ENCODE results near the gene HCFC1.

HCFC1 gene

DNA sequence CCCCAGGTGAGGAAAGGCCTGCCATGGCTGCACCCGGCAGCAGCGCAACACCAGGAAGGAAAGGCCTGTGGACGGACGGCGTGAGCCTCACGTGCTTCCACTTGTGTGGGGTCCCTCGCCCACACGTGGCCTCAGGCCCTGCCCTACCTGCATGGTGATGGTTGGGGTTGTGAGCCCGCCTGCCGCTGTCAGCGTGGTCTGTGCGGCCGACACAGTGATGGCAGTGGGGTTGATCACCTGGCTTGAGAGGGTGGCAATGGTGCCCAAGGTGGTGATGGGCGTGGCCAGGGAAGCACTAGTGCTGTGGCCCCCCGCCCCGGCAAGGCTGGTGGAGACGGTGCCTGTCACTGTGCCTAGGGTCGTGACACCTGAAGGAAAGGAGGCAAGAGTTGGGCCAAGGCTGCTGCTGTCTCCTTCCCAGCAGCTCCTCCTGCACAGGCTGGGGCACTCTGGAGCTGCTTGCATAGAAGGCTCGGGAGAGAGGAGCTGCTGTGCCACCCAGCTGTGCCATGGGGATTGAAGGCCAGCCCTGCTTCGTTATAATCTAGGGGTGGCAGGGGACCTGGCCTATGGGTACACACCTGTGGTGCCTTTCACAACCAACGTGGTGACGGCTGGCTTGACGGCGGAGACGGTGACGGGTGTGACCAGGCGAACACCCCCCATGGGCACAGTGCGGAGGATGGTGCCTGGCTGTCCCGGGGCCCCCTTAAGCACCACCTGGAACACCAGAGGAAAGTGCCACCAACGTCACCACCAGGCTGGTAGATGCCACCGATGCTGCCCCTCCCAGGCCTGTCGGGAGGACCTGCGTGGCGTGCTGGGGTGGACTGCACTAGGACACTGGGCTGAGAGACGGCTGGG lies 15.3 kb downstream of the HCFC1 start:
- no peak for DNase-seq

DNA sequence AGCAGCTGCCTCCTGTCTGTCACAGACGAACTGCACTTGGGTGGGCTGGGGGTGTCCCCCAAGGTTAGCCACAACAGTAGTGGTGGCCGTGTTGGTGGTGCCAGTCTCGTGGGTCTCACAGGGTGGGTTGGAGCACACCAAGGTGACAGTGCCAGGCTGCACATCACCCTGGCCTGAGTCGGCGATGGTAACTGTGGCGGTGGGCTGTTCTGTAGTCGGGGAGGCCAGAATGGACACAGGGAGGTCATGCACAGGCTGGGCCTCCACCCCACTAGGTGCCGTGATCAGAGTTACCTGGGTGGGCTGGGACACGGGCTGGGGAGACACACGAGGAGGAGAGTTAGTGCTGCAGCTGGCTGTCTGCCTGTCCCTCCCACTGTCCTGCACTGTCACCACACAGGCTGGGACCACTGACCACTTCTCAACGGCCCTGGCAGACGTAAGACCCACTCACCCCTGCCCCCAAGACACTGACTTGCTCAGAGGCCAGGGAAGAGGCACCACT lies 16.3 kb downstream of the HCFC1 start:
- DNase-seq, result no peak

DNA sequence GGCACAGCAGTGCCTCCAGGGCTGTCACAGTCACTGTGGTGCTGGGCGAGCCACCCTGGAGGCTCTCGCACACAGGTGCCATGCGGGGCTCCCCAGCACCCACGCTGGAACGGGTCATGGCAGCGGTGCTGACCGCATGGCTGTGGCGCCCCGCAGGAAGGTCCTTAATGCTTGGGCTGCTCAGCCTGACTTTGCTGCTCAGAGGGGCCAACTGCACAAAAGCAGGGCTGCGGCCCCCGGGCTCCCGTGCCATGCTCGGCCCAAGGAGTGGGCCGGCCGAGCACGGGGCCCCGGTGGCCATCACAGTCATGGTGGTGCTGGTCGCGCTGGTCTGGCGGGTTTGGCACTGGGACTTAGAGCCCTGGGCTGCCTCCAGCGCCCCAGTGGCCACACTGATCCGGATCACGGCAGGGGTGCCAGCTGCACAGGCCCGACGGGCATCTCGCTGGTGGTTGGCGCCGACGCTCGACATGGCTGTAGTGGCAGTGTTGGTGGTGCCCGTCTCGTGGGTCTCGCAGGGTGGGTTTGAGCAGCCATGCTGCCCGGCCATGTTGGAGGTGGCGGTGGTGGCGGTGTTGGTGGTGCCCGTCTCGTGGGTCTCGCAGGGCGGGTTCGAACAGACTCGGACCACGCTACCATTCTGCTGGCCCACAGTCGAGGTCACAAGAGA lies 16.9 kb downstream of the HCFC1 start:
- DNase-seq, result no peak

DNA sequence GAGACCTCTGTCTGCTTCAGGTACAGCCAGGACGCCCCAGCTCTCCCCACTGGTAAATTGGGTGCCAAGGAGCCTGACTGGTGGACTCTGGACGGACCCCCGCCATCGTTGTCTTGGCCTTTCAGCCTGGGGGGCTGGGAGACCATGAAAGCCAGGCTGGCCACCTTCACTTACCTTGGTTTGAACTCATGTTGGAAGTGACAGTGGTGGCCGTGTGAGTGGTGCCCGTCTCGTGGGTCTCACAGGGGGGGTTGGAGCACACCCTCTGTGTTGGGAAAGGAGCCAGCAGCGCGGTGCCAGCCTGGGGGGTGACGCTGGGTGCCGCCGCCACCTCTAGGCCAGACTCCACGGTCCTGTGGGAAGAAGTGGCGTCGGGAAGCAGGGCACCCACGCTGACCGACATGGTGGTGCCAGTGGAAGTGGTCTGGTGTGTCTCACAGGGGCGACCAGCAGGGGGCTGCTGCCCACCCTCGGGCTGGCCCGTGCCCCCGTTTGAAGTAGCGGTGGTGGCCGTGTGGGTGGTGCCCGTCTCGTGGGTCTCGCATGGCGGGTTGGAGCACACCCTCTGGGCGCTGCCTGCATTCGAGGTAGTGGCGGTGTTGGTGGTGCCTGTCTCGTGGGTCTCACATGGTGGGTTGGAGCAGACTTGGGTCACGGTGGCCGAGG lies 17.6 kb downstream of the HCFC1 start:
- no peak for DNase-seq

DNA sequence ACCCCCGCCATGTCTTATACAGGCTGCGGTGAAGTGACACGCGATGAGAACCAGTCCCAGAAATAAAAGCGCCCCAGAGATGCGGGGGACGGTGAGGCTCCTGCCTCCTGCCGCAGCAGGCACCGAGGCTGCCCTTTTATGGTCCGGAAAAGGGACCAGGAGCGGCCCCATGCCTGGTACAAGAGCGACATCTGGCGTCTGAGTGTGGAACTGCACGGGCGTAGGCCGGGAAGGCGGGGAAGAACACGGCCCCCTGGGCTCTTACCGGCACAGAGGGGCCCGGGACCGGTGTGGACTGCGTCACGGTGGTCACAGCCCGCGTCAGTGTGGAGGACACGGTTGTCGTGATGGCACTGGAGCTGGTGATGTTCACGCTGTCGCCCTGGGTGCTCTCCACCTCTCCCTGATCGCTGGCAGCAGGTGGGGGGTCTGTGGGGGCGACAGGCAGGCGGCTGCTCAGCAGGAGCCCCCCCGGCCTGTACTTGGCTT lies 18.2 kb downstream of the HCFC1 start:
- peak; percentile 36 to 52 for DNase-seq

DNA sequence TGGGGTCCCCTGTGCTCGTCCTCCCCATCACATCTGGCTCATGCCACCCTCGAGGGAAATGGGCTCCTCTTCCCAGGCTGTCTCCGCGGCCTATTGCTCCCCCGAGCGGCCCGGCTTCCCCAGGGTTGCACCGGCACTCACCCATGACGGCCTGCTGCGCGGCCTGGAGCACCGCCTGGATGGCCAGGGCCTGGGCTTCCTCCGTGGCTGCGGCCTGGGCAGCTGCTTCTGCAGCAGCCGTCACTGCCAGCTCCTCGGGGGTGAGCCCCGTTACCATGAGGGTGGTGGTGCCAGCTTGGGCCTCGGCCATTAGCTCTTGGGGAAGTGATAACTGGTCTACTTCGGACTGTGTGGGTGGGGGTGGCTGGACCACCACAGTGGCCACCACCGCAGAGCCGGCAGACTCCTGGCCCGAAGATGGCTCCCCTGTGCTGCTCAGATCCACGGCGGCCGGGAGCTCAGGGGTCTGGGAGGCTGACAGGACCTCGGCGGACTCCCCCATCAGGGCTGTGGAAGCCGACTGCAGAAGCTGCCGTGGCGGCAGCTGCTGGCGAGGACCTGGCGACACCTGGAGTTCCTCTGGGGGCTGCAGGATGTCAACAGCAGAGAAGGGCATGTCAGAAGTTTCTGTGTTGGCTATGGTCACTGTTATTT lies 19.1 kb downstream of the HCFC1 start:
- DNase-seq, result no peak

DNA sequence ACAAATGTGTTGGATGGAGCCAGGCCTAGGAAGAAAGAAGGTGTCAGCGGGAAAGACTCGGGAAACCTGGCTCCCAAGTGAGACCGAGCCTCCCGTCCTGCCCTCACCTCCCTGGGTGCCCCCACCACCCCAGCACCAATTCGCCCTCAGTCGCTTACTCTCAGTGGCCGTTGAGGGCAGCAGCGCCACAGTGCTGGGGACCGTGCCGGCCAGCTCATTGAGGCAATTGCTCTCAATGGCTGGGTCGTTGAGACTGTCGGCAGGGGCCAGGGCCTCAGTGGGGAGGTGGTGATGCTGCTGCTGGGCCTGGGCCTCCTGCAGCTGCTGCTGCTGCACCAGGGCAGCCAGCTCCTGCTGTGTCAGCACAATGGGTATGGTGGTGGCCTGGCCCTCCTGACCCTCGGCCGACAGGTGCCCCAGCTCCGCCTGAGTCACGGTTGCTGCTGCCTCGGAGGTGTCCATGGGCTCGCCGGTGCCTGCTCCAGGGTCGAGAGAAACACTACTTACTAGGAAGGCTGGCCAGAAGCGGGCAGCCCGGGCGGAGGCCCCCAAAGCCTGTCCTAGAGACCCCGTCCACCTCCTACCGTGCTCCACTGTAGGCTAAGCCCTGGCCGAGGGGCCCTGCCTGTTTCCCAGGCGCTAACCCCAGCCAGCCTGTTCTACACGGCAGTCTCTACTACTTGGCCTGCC lies 19.8 kb downstream of the HCFC1 start:
- no peak for DNase-seq

DNA sequence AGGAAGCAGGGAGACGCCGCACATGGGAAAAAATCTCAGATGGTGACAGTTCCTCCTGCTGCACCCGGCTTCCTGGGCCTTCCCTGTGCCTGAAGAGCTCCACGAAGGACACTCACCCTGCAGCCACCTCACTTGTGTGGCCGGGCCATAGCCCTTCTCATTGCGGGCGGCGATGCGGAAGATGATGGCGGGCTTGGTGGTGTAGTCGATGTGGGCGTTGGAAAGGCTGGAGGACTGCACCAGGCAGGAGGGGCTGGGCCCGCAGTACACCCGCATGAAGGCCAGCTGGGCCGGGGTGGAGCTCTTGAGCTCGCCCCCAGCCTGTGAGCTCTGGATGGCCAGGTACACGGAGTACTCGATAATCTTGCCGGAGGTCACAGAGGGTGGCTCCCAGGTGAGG lies 21.5 kb downstream of the HCFC1 start:
- no peak for DNase-seq

DNA sequence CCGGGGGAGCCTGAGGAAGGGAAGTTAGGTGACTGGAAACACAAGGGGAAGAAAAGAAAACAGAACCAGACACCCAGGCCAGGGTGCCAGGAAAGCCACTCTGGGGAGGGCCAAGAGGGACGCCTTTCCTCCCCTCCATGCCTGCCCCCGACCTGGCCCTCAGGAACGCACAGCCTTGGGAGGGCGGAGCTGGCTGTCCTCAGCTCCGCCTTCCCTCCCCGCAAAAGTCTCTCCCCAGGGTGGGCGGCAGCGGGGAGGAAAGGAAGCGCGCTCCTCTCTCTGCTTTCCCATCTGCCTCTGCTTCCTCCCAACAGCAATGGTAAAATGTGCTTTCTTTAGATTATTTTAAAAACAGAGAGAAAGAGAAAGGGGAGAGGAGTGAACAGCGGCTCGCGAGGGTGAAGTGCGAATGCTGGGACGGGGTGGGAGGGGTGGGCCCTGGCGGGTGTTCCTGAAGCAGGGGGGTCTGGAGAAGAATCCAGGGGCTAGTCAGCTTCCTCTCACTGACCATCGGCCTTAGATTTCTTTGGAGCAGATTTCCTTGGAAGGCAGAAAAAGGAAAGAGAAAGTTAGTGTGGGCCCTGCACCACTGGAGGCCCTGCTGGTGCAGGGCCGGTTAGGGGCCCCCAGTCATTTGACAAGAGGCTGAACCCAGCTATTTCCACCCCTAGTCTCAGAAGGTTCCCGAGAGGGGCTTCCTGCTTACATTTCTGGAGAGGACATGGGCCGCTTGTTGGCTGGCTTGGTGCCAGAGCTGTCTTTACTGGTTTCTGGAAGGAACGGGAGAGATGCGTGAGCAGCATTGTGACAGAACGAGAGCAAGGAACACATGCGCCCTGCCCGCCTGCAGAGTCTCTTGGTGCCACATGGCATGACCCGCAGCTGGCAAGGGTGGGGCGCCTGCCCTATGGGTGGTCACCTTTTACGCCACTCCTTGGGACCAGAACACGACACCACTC lies 22.5 kb downstream of the HCFC1 start:
- no peak for DNase-seq

DNA sequence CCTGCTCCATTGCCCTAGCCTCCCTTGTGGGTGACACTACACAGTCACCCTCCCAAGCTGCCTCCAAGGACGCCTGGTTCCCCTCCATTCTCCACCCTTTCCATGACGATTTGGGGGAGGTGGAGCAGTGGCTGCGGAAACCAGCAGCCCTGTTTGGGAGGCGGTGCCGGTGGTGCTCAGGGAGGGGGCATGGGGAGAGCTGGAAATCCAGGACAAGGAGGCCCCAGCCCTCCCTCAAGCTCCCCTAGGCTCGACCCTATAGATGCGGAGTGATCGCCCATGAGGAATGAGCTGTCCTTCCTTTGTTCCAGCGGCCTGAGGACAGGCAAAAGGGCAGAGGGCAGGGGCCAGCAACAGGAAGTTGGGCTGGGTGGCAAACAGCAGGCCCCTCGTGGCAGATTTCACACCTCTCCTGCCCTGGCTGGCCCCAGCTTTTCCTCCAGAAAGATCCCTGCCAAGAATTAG lies 23.6 kb downstream of the HCFC1 start:
- DNase-seq, result no peak

DNA sequence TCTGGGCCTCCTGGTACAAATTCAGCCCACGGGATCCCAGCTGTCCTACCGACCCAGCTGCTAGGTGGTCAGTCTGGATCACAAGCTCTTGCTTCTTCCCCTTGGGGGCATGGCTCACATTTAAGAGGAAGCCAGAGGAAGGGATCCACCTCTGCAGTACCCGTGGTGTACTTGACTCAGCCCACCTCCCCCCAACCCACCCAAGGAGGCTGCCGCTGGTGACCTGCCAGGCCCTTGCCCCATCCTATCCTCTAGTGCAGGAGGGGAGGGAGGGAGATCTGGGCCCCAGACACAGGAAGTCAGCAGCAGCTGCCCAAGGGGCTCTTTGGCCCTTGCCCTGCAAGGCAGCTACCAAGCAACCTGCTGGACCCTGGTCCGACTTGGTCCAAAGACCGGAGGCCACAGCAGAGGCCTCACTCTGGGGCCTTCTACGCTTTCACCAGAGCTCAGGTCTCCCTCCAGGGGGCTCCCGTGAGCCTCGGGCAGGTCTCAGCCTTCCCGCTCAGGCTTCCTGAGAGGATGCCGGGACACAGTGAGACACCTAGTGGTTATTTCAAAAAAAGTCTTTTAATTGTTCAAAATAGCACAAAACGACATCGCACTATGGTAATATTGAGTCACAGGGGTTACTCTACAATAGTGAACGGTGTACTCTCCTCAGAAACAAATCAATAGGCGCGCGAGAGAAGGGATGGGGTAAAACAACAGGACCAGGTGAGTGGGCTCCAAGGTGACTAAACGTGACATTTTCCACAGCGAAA lies 24.4 kb downstream of the HCFC1 start:
- DNase-seq, result peak; percentile 14 to 58

DNA sequence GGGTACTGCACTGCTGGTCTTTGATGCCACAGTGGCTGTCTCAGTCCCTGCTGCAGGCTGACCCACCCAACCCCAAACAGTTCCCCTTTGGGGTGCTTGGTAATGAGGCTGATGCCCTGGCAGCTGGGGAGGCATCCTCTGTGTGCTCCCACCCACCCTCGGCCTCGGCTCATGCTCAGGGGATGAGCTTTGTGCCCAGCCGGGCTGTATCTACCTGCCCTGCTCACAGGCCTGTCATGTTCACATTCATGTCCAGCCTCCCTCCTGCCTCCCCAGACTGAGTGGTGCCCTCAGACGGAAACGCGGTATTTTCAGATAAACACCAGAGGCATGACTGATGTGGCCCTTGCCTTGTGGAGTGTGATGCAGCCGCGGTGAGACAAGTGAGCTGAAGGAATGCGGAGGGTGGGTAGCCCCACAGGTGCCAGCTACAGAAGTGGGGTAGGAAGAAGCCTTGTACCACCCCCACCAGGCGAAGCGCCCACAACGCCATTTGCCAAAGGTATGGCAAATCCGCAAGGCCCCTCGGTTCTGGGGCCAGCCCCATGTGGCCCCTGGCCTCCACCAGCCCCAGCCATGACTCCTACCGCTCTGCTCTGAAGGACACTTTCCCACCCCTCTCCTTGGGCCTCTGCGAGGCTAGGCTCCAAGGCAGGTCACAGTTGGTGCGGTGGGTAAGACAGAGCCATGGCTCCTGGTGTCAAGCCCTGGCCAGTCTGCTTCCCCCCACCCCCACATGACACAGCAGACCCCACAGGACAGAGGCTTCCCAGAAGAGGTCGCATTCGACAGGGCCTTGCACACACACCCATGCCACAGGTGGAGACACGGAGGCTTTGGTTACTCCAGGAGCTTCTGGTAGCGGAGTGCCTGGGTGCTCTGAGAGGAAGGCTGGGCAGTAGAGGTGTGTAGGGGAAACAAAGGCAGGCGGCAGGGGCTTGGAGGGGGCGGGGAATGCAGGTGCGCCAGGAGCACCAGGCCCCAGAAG lies 25.4 kb downstream of the HCFC1 start:
- no peak for DNase-seq

DNA sequence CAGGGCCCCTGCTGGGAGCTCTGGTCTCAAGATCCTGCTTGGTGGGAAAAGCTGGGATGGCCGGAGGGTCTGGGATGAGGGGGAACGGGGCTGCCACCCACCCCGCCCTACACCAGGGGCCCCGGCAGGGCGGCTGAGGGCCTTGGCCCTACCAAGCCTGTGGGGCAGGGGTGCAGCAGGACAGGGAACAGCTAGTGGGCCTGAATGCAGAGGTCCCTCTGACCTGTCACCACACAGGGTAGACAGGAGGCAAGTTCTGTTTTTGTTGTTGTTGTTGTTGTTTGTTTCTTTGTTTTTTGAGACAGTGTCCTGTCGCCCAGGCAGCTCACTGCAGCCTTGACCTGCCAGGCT lies 26.8 kb downstream of the HCFC1 start:
- no peak for DNase-seq

DNA sequence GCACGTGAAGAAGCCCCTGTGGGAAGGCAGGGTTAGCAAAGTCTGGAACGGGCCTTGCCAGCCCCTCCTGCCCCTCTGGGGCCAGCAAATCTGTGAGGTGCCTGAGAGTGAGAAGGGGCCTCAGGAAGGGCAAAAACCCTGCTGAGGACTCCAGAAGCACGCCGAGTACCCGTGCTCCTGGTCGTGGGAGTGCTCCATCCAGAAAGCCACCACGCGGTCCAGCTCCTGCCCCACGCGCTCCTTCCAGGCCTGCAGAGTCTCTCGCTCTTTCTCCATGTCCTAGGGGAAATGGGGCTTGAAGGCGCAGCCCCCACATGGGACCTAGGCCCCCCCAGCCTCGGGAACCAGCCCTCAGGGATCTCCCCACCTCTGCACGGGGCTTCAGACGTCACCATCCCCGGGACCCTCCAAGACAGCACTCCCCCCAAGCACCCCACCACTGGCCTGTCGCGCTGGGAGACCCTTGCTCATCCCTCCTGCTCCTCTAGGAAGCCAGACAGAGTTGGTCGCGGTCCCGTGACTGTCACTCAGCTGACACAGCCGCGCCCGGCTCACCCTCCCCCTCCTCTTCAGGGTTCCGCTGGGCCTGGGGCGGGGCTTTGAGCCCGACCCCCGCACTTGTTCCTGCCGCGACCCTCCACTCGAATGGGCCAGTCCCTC lies 27.3 kb downstream of the HCFC1 start, which contains the start of gene RENBP:
Gene RENBP, minus strand, starts transcription at position 504 of the 660 bp plus-strand sequence. Its CDS starts 33 bp downstream, at position 471.
- DNase-seq, result no peak

DNA sequence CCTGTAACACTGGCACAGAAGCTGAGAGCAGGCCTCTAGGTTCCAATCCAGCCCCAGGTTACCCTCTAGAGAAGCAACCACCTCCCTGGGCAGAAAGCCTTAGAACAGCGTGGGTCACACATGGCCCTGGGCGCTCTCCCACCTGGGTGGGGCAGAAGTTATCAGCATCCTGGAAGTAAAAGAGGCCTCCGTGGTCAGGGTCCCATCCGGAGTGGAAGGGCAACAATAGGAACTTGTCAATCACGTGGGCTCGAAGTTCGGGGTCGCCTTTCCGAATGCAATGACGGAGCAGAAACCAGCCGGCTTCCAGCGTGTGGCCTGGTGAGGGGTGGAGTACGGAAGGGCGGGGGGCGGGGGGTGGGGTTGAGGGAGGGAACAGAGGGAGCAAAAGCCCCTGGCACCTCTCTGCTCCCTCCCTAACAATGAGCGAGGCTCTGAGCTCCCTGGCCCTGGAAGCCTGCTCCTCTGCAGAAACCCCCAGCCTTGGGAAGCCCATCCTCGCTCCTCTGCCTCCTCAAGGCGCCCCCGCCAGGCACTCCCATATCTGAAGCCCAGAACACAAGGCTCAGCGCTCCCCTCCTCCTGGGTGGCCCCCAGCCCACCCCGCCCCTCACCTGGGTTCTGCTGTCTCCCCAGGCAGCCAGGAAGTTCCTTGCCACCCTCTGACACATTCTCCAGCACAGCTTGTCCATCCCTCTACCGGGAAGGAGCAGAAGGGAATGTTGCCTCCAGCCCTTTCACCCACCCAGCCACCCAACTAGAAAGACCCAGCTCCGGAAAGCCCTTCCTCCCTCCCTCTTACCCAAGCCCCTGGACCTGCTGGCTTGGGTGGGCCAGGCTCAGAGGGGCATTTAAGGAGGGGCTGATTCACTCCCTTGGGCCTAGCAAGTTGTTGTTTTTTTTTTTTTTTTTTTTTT lies 30.0 kb downstream of the HCFC1 start:
- no peak for DNase-seq

DNA sequence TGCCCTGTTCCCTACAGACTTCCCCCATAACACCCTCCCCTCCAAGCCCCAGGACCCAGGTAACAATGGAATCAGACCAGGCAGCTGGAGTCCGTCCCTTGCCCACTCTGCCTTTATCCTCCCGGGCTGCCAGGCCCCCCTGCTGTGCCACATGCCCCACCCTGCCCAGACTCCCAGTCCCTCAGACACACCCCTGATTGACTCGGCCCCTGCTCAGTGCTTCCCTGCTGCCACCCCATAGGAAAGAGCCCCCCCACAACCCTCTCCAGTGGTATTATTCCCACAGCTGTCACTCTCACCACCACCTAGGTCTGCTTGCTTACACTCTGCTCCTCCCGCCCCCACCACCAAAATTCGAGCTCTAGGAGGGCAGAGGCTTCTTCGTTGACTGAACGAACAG lies 32.0 kb downstream of the HCFC1 start:
- no peak for DNase-seq

DNA sequence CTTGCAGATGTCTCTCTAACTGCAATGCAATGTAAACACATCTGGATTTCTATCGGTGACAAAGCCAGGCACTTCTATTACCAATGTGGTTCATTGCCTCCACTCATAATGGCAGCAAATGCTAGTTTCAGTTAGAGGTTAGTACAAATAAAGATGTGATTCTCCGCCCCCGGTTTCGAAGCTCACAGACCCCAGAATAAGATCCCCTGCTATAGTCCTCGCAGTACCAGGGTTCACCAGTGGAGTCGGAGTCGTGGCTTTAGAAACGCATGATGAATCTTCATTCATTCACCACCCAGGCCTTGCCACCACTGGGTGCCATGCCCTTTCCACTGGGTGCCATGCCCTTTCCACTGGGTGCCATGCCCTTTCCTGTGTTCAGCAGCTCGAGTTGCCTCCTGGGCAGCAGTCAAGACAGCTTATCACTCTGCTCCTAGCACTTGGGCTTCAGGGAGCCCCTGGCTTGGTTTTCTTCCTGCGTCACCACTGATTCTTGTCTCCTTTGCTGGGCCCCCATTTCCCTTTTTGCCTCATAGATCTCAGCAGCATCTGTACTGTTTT lies 33.3 kb downstream of the HCFC1 start:
- no peak for DNase-seq

Measured in NCI-H1930 (cell line).